HG02678 (cell line): ENCODE data around the gene FBN2.
A peak's percentile ranks its signal among the peaks of the same experiment; 100 is the strongest.

Source experiments
- ATAC-seq: cut with Tn5 transposase; IDR thresholded peaks from one replicate; pipeline ENCODE4 v1.9.1; 2021; ENCODE audit warnings: mild to moderate bottlenecking, moderate library complexity; ENCODE audit not compliant: unreplicated experiment

FBN2 gene

GRCh38 chr5:128216285-128216684 is 321.8 kb downstream of the FBN2 start:
- ATAC-seq, result no peak

- ATAC-seq, result no peak
Observed at GRCh38 chr5:128213833-128214232, 324.2 kb downstream of the FBN2 start.

- peak; percentile 66 for ATAC-seq
Observed at GRCh38 chr5:128213340-128213739, 324.7 kb downstream of the FBN2 start.

GRCh38 chr5:128212191-128212806 is 325.7 kb downstream of the FBN2 start:
- ATAC-seq, result no peak

GRCh38 chr5:128208436-128208835 is 329.6 kb downstream of the FBN2 start:
- ATAC-seq, result no peak
